GM21381 (cell line): ENCODE measurements around the gene SKA3.
"Not testable (repeated sequence)": the region's sequence is repeated elsewhere in the genome, so short reads cannot be mapped to it uniquely, and the experiment has no call there.

Experiments
- ATAC-seq: cut with Tn5 transposase; IDR thresholded peaks from one replicate; pipeline ENCODE4 v1.9.1; 2021; ENCODE audit warnings: mild to moderate bottlenecking, moderate library complexity; ENCODE audit not compliant: unreplicated experiment

The SKA3 gene

GRCh38 chr13:21173767-21174166, 2.6 kb downstream of the SKA3 start:
- not testable (repeated sequence) for ATAC-seq

- ATAC-seq, result no peak
Measured at GRCh38 chr13:21171420-21171819, 4.9 kb downstream of the SKA3 start.

GRCh38 chr13:21165606-21166005, 10.7 kb downstream of the SKA3 start:
- ATAC-seq, result not testable (repeated sequence)

- no peak for ATAC-seq
Measured at GRCh38 chr13:21164631-21165030, 11.7 kb downstream of the SKA3 start.

GRCh38 chr13:21152251-21152899, 24.0 kb downstream of the SKA3 start:
- no peak for ATAC-seq

- ATAC-seq, result no peak
Measured at GRCh38 chr13:21150013-21150412, 26.3 kb downstream of the SKA3 start.

- no peak for ATAC-seq
Measured at GRCh38 chr13:21149568-21149967, 26.8 kb downstream of the SKA3 start.

- ATAC-seq, result no peak
Measured at GRCh38 chr13:21148557-21149258, 27.6 kb downstream of the SKA3 start.

- no peak for ATAC-seq
Measured at GRCh38 chr13:21147827-21148226, 28.5 kb downstream of the SKA3 start.

- no peak for ATAC-seq
Measured at GRCh38 chr13:21142766-21143165, 33.6 kb downstream of the SKA3 start.

- no peak for ATAC-seq
Measured at GRCh38 chr13:21139374-21139773, 37.0 kb downstream of the SKA3 start.

GRCh38 chr13:21138561-21138960, 37.8 kb downstream of the SKA3 start:
- no peak for ATAC-seq

- ATAC-seq, result no peak
Measured at GRCh38 chr13:21137696-21138095, 38.7 kb downstream of the SKA3 start.

GRCh38 chr13:21135833-21136232, 40.5 kb downstream of the SKA3 start:
- not testable (repeated sequence) for ATAC-seq

GRCh38 chr13:21134475-21134874, 41.9 kb downstream of the SKA3 start:
- ATAC-seq, result no peak

GRCh38 chr13:21133077-21133476, 43.3 kb downstream of the SKA3 start:
- ATAC-seq, result no peak

- no peak for ATAC-seq
Measured at GRCh38 chr13:21130116-21130515, 46.2 kb downstream of the SKA3 start.

- ATAC-seq, result no peak
Measured at GRCh38 chr13:21124852-21125251, 51.5 kb downstream of the SKA3 start.

GRCh38 chr13:21123956-21124355, 52.4 kb downstream of the SKA3 start:
- ATAC-seq, result no peak

- no peak for ATAC-seq
Measured at GRCh38 chr13:21121616-21122015, 54.7 kb downstream of the SKA3 start.

- ATAC-seq, result no peak
Measured at GRCh38 chr13:21120191-21120590, 56.2 kb downstream of the SKA3 start.

- no peak for ATAC-seq
Measured at GRCh38 chr13:21119526-21119925, 56.8 kb downstream of the SKA3 start.

GRCh38 chr13:21118180-21118579, 58.2 kb downstream of the SKA3 start:
- no peak for ATAC-seq
